Loucy (cell line): ENCODE data around the gene KLHDC4.
"Not testable (repeated sequence)": the region's sequence is repeated elsewhere in the genome, so short reads cannot be mapped to it uniquely, and the experiment has no call there.

Experiments
- H2AFZ ChIP-seq: fragments of 200-600 bp; sonication (generic); 2 replicates; pipeline ENCODE4 v1.6.0; 2016; ENCODE audit warnings: antibody characterized with exemption, mild to moderate bottlenecking, low read length, moderate library complexity
- H3F3A ChIP-seq: fragments of 200-600 bp; 2 replicates; pipeline ENCODE4 v1.6.0; 2016; ENCODE audit warnings: antibody characterized with exemption, low read depth, mild to moderate bottlenecking
- H3K27me3 ChIP-seq: fragments of 200-600 bp; sonication (generic); 2 replicates; pipeline ENCODE4 v1.6.1; 2014; ENCODE audit warnings: low read length, mild to moderate bottlenecking; ENCODE audit not compliant: insufficient read depth, poor library complexity, severe bottlenecking
- H3K36me3 ChIP-seq: fragments of 200-600 bp; sonication (generic); 2 replicates; pipeline ENCODE4 v1.6.1; 2016; ENCODE audit warnings: low read length; ENCODE audit not compliant: insufficient read depth
- H3K4me1 ChIP-seq: fragments of 200-600 bp; sonication (generic); 2 replicates; pipeline ENCODE4 v1.5.1; 2014; ENCODE audit warnings: low read length, mild to moderate bottlenecking; ENCODE audit not compliant: insufficient read depth, poor library complexity, severe bottlenecking
- H3K4me2 ChIP-seq: fragments of 200-600 bp; sonication (generic); 2 replicates; pipeline ENCODE4 v1.6.0; 2014; ENCODE audit warnings: antibody characterized with exemption, low read length, low read depth, mild to moderate bottlenecking; ENCODE audit not compliant: poor library complexity, severe bottlenecking
- H3K4me3 ChIP-seq: fragments of 200-600 bp; sonication (generic); 2 replicates; pipeline ENCODE4 v1.5.1; 2014; ENCODE audit warnings: low read length, mild to moderate bottlenecking, mixed read lengths; ENCODE audit not compliant: poor library complexity, severe bottlenecking
- H3K79me2 ChIP-seq: fragments of 200-600 bp; sonication (generic); 2 replicates; pipeline ENCODE4 v1.6.1; 2014; ENCODE audit warnings: low read length; ENCODE audit not compliant: insufficient read depth
- H3K9ac ChIP-seq: fragments of 200-600 bp; sonication (generic); 2 replicates; pipeline ENCODE4 v1.6.0; 2014; ENCODE audit warnings: mild to moderate bottlenecking, low read depth, low read length, moderate library complexity; ENCODE audit not compliant: poor library complexity, severe bottlenecking
- H3K9me2 ChIP-seq: fragments of 200-600 bp; sonication (generic); replicated peaks from 2 replicates; pipeline ENCODE4 v1.6.1; 2016; ENCODE audit warnings: low read depth, low read length, mixed read lengths
- H3K9me3 ChIP-seq: fragments of 200-600 bp; sonication (generic); 2 replicates; pipeline ENCODE4 v1.6.1; 2014; ENCODE audit warnings: mild to moderate bottlenecking, antibody characterized with exemption, low read length, low read depth; ENCODE audit not compliant: insufficient read depth
- H4K20me1 ChIP-seq: fragments of 200-600 bp; sonication (generic); 2 replicates; pipeline ENCODE4 v1.6.0; 2014; ENCODE audit warnings: antibody characterized with exemption, low read length, mild to moderate bottlenecking; ENCODE audit not compliant: insufficient read depth, poor library complexity, severe bottlenecking
- CTCF ChIP-seq: fragments of 200-600 bp; sonication (generic); conservative IDR thresholded peaks from 2 replicates; pipeline ENCODE4 v1.5.1; 2014; ENCODE audit warnings: mild to moderate bottlenecking, antibody characterized with exemption, low read length
- EZH2phosphoT487 ChIP-seq: fragments of 200-600 bp; IDR thresholded peaks from 2 replicates; pipeline ENCODE4 v1.6.1; 2018; ENCODE audit warnings: antibody characterized with exemption, mild to moderate bottlenecking, moderate library complexity, borderline replicate concordance

KLHDC4 gene

GRCh38 chr16:87778830-87779579 is 13.2 kb upstream of the KLHDC4 start:
- H3K27me3 ChIP-seq = no peaks in the 10 kb centered on the region
- H3K4me2 ChIP-seq = peak overlapping the region; percentile 68
- H3F3A ChIP-seq = 0 out of 2 replicates have a peak, but pooled peaks cover 2% of the 10 kb centered on the region
- H3K9ac ChIP-seq = peak overlapping the region; percentile 90
- H3K4me3 ChIP-seq = peak overlapping the region; percentile 60
- peaks cover 35% of the 10 kb centered on the region for H3K4me1 ChIP-seq
- no peaks in the 10 kb centered on the region for H3K9me2 ChIP-seq
- no peaks in the 10 kb centered on the region for H3K36me3 ChIP-seq
- TF ChIP-seq CTCF = peak; percentile 62
- TF ChIP-seq EZH2phosphoT487 = no peak
- no peaks in the 10 kb centered on the region for H4K20me1 ChIP-seq
- no peaks in the 10 kb centered on the region for H3K79me2 ChIP-seq
- no peaks in the 10 kb centered on the region for H3K9me3 ChIP-seq
- H2AFZ ChIP-seq = no peak overlapping the region

DNA sequence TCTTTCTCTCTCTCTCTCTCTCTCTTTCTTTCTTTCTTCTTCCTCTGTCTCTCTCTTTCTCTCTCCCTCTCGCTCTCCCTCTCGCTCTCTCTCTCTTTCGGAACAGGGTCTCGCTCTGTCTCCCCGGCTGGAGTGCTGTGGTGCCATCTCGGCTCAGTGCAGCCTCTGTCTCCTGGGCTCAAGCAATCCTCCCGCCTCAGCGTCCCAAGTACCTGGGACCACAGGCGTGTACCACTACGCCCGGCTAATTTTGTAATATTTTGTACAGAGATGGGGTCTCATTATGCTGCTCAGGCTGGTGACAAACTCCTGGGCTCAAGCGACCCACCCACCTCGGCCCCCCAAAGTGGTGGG is 12.7 kb upstream of the KLHDC4 start:
- peaks cover 35% of the 10 kb centered on the region for H3K4me1 ChIP-seq
- peak overlapping the region; percentile 68 for H3K4me2 ChIP-seq
- no peaks in the 10 kb centered on the region for H3K36me3 ChIP-seq
- no peaks in the 10 kb centered on the region for H3K27me3 ChIP-seq
- H3F3A ChIP-seq = 0 out of 2 replicates have a peak, but pooled peaks cover 2% of the 10 kb centered on the region
- H3K9ac ChIP-seq = peak overlapping the region; percentile 90
- H3K4me3 ChIP-seq = peak overlapping the region; percentile 60
- no peaks in the 10 kb centered on the region for H4K20me1 ChIP-seq
- no peak overlapping the region for H2AFZ ChIP-seq
- H3K9me3 ChIP-seq = no peaks in the 10 kb centered on the region
- TF ChIP-seq EZH2phosphoT487 (no peak), CTCF (no peak)
- H3K79me2 ChIP-seq = no peaks in the 10 kb centered on the region
- no peaks in the 10 kb centered on the region for H3K9me2 ChIP-seq

- H3K36me3 ChIP-seq, H2AFZ ChIP-seq, H3F3A ChIP-seq, H3K4me3 ChIP-seq, H3K9ac ChIP-seq, H3K9me3 ChIP-seq, H3K27me3 ChIP-seq, H3K4me2 ChIP-seq, H3K79me2 ChIP-seq, H3K9me2 ChIP-seq, H4K20me1 ChIP-seq: not testable (repeated sequence)
- H3K4me1 ChIP-seq = peaks cover 13% of the 10 kb centered on the region
These were observed 8.1 kb upstream of the KLHDC4 start for GRCh38 chr16:87773836-87774235.

GRCh38 chr16:87767456-87767855 is 1.7 kb upstream of the KLHDC4 start:
- H3K27me3 ChIP-seq, H3K4me3 ChIP-seq, H3F3A ChIP-seq, H3K9me3 ChIP-seq, H3K9me2 ChIP-seq, H3K4me1 ChIP-seq, H3K36me3 ChIP-seq, H3K4me2 ChIP-seq, H2AFZ ChIP-seq, H3K9ac ChIP-seq: not testable (repeated sequence)
- H4K20me1 ChIP-seq = peaks cover 15% of the 10 kb centered on the region
- H3K79me2 ChIP-seq = peaks cover 32% of the 10 kb centered on the region
